ENCODE data around the gene CACNA1B.

- TF ChIP-seq, protein P1, sequence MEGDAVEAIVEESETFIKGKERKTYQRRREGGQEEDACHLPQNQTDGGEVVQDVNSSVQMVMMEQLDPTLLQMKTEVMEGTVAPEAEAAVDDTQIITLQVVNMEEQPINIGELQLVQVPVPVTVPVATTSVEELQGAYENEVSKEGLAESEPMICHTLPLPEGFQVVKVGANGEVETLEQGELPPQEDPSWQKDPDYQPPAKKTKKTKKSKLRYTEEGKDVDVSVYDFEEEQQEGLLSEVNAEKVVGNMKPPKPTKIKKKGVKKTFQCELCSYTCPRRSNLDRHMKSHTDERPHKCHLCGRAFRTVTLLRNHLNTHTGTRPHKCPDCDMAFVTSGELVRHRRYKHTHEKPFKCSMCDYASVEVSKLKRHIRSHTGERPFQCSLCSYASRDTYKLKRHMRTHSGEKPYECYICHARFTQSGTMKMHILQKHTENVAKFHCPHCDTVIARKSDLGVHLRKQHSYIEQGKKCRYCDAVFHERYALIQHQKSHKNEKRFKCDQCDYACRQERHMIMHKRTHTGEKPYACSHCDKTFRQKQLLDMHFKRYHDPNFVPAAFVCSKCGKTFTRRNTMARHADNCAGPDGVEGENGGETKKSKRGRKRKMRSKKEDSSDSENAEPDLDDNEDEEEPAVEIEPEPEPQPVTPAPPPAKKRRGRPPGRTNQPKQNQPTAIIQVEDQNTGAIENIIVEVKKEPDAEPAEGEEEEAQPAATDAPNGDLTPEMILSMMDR (IDR thresholded peaks at IDR 0.05), result no peak
- TF ChIP-seq POLR2A (IDR thresholded peaks at IDR 0.05), result no peak
These were observed 170.6 kb downstream of the CACNA1B start for GRCh38 chr9:138048184-138048583.

Measured in vagina (tissue), 2 donors.